ENCODE measurements around the gene ARPC3.

DNA sequence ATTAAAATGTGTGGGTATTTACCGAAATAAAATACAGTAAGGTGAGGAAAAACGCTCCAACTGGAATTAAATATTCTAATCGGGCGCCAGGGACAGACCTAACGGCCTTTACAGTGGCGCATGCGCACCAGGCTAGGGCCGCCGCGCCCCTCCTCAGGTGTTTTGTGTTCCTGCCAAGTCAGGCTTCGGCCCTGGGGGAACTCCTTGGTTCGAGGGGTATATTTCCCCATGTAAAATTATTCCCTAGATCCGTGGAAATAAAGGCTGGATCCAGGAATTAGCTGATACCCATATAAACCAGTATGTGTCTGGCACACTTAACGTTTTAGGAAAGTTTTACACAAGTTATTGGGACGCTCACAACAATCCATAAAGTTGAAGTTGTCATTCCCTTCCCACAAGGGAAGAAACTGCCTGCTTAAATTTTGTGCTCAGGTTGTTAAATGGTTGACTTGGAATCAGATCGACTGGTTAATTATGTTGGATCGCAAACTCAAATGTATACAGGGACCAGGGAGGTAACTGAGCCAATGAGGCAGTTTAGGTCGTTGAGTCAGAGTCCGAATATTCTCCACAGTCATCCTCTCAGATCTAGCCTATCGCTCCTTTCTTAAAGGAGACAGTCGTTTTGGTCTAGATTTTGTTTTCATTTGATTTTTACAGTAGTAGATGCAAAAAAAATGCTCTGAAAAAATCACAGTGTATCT lies 46.0 kb downstream of the ARPC3 start:
- TF ChIP-seq POLR2A (IDR thresholded peaks at IDR 0.05), result no peak
- no peak for TF ChIP-seq POLR2AphosphoS5 (IDR thresholded peaks at IDR 0.05)

Measured in prostate gland (tissue), 1 donor.